GM21576 (cell line): ENCODE results near the gene FAM50A.

Experiments
- ATAC-seq: cut with Tn5 transposase; IDR thresholded peaks from one replicate; pipeline ENCODE4 v1.9.1; 2021; ENCODE audit warnings: mild to moderate bottlenecking, moderate library complexity; ENCODE audit not compliant: unreplicated experiment

FAM50A gene

GRCh38 chrX:154463611-154464220 lies 19.8 kb downstream of the FAM50A start:
- no peak for ATAC-seq

DNA sequence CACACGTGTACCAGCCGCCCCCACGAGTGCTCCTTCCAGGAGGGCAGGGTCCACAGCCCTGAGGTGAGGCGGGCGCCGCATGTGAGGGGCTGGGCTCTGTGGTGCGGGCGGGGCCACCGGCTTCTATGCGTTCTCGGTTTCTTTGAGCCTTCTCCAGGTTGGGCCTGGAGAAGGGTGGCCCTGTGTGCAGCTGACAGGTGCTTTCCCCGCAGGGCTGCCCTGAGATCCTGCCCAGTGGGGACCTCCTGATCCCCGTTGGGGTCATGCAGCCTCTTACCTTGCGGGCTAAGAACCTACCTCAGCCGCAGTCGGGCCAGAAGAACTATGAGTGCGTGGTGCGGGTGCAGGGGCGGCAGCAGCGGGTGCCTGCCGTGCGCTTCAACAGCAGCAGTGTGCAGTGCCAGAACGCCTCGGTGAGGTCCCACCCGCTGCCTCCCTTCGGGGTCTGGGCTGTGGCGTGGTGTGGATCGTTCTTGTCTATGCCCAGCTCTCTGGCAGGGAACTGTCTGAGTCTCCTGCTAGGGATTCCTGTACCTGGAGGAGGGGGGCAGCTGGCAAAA lies 20.9 kb downstream of the FAM50A start:
- no peak for ATAC-seq

GRCh38 chrX:154465601-154466000 lies 21.7 kb downstream of the FAM50A start:
- ATAC-seq, result no peak

- ATAC-seq, result no peak
Measured at GRCh38 chrX:154466036-154466435, 22.1 kb downstream of the FAM50A start.

DNA sequence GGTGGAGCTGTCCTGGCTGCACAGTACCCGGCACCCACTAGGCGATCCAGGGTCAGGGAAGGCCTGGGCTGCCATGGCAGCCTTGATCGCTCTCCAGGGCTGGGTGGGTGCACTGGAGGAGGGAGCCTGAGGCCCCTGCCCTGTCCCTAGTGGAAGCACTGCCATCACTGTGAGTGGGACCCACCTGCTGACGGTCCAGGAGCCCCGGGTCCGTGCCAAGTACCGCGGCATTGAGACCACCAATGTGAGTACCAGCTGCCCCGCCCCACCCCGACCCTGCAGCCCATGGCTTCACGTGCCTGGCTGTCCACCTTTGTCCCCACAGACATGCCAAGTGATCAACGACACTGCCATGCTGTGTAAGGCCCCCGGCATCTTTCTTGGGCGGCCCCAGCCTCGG lies 23.0 kb downstream of the FAM50A start:
- no peak for ATAC-seq

DNA sequence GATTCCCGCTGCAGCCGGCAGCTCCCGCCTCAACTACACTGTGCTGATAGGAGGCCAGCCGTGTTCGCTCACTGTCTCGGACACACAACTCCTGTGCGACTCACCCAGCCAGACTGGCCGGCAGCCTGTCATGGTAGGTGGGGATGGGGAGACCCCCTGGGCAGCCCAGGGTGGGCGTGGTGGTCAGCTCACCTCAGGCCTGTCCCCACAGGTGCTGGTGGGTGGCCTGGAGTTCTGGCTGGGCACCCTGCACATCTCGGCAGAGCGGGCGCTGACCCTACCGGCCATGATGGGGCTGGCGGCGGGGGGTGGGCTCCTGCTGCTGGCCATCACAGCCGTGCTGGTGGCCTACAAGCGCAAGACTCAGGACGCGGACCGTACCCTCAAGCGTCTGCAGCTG lies 23.6 kb downstream of the FAM50A start:
- no peak for ATAC-seq

DNA sequence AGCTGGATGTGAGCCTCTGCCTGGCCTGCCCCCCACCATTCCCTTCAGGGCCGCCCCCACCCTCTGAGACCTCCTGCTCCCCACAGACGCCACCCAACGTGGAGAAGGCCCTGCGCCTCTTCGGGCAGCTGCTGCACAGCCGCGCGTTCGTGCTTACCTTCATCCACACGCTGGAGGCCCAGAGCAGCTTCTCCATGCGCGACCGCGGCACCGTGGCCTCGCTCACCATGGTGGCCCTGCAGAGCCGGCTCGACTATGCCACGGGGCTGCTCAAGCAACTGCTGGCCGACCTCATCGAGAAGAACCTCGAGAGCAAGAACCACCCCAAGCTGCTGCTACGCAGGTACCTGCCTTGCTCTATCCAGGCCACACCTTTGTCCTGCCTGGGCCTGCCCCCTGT lies 24.3 kb downstream of the FAM50A start:
- no peak for ATAC-seq

DNA sequence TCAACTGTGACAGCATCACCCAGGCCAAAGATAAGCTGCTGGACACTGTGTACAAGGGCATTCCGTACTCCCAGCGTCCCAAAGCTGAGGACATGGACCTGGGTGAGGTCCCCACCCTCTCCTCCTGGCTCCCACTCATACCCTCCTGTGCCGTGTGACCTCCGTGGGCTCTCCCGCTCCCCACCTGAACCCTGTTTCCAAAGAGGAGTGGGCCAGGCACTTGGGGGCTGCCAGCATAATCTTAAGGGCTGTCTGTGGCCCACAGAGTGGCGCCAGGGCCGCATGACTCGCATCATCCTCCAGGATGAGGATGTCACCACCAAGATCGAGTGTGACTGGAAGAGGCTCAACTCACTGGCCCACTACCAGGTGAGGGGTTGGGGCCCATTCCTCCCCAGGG lies 25.2 kb downstream of the FAM50A start:
- no peak for ATAC-seq

- no peak for ATAC-seq
Measured at GRCh38 chrX:154469880-154470279, 25.9 kb downstream of the FAM50A start.

DNA sequence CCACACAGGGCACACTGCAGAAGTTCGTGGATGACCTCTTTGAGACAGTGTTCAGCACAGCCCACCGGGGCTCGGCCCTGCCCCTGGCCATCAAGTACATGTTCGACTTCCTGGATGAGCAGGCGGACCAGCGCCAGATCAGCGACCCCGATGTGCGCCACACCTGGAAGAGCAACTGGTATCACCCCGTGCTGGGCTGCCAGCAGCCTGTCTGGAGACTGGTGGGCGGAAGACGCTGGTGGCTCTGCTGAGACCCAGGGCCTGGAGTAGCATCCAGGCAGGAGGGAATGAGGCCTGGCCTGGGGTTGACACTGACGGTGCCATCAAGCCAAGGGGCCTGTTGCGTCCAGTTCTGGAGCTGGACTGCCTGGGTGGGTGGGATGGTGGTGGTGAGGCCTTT lies 26.5 kb downstream of the FAM50A start:
- ATAC-seq, result no peak

GRCh38 chrX:154470914-154471568 lies 27.1 kb downstream of the FAM50A start:
- ATAC-seq, result no peak

DNA sequence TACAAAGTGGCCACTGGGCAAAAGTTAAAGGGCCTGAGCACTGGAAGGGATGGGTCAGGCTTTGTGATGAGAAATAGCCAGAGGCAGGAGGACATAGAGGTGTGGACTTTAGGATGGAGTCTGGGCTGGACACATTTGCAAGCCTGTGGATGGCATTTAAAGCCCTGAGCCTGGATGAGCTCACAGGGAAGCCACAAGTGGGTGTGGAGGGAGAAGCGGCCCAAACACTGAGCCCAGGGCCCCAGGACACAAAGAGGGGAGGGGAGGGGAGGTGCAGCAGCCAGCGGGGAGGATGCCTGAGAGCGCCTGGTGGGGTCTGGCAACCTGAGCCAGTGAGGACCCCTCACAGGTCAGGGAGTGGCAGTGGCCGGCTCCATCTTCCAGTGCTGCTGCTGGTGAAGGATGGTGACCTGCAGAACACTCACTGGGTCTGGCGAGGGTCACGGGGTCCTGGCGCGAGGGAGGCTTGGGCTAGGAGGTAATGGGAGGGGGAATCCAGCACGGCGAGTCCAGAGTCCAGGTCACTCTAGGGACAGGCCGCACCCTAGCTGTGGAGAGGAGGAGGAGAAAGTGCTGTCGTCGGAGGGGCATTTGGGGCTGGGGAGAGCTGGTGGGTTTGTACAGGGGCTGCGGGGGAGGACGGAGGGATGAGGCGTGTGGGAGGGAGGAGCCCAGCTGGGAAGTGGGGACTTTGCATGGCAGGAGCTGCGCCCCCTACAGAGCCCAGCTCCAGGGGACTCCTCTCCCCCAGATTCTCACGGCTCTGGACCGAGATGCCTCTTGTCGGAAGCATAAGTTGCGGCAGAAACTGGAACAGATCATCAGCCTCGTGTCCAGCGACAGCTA lies 28.1 kb downstream of the FAM50A start:
- no peak for ATAC-seq

DNA sequence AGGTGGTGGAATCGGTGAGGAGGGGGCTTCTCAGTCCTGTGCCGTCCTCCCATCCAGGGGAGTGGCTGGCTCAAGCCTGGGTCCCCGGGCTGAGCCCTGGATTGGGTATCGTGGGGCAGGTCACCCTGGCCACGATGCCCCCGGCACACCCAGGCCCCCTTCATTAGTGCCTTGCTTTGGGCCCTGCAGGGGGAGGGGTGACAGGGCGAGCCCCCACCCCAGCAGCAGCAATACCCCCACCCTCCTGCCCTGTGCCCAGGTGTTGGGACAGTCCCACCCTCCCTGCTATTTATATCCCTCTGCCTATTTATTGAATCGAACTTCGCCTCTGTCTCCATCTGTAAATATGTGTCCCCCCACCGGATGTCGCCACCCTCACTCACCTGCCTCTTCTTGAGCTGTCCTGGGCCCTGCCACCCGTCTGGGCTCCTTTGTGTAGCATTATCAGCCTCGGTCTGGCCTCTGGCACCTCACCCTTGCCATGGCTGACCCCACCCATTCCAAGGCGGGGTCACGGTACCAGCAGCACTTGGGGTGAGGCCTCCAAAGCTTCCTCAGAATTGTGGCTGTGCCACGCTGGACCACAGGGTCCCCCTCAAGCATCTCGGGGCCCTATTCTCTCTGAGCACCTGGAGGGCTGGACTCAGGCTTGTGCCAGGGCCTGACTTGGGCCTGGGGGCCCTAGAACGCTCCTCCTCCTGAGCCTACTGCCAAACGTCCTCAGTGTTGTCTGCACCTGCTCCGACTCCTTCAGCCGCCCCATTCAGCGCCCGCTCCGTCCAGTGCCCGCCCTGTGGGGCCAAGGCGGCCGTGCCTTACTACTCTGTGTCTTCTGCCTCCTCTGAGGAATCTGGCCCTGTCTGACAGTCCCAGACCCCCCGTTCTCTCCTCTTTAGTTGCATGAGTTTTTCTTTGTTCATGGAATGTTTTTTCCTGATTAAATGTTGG lies 29.0 kb downstream of the FAM50A start:
- ATAC-seq, result no peak

DNA sequence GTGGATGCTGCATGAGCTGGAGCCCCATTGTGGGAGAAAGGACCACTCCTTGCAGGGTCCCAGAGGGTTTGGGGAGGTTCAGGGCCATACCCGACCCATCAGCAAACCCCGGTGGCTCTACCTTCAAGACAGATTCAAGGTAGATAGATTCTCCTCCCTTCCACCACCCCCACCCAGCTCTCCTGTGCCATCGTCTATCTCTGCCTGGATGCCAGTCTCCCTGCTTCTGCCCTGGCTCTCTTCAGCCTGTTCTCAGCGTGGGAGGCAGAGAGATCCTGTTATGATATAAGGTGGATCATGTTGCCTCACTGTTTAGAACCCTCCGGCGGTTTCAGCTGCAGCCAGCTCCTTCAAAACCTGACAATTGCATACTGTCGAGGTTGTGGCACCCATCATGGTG lies 29.7 kb downstream of the FAM50A start:
- ATAC-seq, result no peak

DNA sequence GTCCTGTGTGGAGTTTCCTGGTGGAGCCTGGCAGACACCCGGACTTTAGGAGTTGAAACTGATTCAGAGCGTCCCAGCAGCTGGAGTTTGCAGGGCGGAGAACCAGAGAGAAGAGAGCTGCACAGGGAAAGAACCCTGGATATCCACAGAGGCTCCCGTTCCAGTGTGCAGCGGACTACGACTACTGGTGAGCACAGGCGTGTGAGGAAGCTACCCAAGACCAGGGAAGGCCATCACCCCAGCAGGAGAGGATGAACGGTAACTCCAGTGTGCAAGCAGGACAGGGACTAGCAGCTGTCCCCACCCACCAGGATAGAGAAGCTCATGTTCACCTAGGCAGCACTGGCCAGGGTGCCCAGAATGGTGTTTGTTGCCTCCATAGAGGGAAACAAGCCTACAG lies 32.9 kb downstream of the FAM50A start:
- ATAC-seq, result no peak

- ATAC-seq, result no peak
Measured at GRCh38 chrX:154477891-154478477, 34.0 kb downstream of the FAM50A start.

GRCh38 chrX:154478728-154479622 lies 35.0 kb downstream of the FAM50A start, which contains the start of gene LAGE3:
TSS of gene LAGE3 (minus strand) at chrX:154479281. CDS start at chrX:154478915, 366 bp downstream.
- peak; percentile 84 for ATAC-seq

- ATAC-seq, result no peak
Measured at GRCh38 chrX:154481195-154481594, 37.3 kb downstream of the FAM50A start.
